ENCODE measurements around the gene LAD1. TPM values are rescaled to one million over a fixed set of nuclear protein-coding genes. Genes with fewer than 3 reads are reported as not detected.

LAD1 gene
- total RNA-seq, 4 donors from 2014 or later = 175 to 303 (median 218) TPM

DNA sequence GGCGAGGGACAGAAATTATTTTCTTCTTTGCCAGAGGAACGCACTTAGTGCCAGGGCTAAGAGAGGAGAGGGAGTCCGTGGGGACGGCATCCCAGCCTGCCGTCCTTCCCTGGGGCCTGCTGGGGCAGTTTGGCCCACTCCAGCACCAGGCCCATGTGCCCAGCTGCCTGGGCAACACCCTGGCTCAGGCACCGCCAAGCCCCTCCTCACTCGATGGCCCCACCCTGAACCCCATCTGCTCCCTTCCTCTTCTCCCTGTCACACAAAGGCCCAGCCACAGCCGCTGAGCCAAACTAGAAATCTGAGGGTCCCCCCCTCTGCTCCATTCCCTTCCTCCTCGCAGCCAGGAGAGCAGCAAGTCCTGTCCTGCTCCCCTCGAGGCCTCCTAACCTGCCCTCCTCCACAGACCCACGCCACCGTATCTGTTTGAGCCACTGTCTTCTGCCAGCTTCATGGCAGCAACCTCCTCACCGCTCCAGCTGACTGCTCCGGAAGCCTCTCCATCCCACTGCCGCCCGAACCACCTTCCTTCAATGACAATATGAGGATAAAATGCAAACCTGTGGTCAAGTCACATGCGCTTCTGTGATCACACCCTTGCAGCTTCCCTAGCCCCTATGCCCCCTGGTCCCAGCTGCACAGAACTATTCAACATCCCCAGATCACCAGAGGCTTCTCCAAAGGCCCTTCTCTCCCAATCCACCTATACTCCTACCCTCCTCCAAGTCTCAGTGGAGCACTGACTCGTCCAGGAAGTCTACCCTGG is 30.8 kb upstream of the LAD1 start:
- WGBS = 74% methylated on average over 18 of the region's 18 CpGs
- Histone ChIP-seq H3K9me3 (no peaks in the 10 kb centered on the region), H3K4me3 (no peak overlapping the region)

DNA sequence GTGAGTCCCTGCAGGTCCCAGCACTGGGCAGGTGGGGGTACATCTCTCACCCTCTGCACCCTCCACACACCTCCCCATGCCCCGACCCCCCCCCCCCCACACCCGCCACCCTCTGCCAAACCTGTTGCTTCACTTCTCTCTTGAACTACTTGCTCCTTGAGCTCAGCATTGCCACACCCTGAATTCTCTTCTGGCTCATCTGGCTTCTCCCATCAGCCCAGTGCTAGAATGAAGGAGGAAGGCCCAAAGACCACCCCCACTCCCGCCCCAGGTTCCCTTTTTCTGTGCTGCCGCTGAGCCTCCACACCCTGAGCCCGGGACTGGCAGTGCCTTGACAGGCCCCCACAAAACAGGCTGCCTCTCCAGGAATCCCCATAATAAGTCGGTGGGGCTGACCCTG is 28.8 kb upstream of the LAD1 start:
- TF ChIP-seq POLR2AphosphoS5 (IDR thresholded peaks at IDR 0.05) = no peak
- TF ChIP-seq EP300 (IDR thresholded peaks at IDR 0.05) = no peak
- no peak for TF ChIP-seq POLR2A (IDR thresholded peaks at IDR 0.05)
- TF ChIP-seq, protein P1, sequence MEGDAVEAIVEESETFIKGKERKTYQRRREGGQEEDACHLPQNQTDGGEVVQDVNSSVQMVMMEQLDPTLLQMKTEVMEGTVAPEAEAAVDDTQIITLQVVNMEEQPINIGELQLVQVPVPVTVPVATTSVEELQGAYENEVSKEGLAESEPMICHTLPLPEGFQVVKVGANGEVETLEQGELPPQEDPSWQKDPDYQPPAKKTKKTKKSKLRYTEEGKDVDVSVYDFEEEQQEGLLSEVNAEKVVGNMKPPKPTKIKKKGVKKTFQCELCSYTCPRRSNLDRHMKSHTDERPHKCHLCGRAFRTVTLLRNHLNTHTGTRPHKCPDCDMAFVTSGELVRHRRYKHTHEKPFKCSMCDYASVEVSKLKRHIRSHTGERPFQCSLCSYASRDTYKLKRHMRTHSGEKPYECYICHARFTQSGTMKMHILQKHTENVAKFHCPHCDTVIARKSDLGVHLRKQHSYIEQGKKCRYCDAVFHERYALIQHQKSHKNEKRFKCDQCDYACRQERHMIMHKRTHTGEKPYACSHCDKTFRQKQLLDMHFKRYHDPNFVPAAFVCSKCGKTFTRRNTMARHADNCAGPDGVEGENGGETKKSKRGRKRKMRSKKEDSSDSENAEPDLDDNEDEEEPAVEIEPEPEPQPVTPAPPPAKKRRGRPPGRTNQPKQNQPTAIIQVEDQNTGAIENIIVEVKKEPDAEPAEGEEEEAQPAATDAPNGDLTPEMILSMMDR (IDR thresholded peaks at IDR 0.05) = no peak
- Histone ChIP-seq H3K4me3 (no peak overlapping the region), H3K27me3 (peaks cover 3% of the 10 kb centered on the region), H3K36me3 (no peaks in the 10 kb centered on the region), H3K9me3 (no peaks in the 10 kb centered on the region), H3K4me1 (no peaks in the 10 kb centered on the region), H3K27ac (no peak overlapping the region)
- no peak for DNase-seq (ENCODE audit: low spot score in 2 of 2)
- WGBS = 66% methylated on average over 6 of the region's 6 CpGs

More for the DNA sequence above, 30.8 kb upstream of the LAD1 start:
- DNase-seq (ENCODE audit: low spot score in 2 of 2) = no peak
- peaks cover 3% of the 10 kb centered on the region for H3K27me3 ChIP-seq
- no peaks in the 10 kb centered on the region for H3K36me3 ChIP-seq
- TF ChIP-seq EP300 (IDR thresholded peaks at IDR 0.05) = no peak
- TF ChIP-seq POLR2AphosphoS5 (IDR thresholded peaks at IDR 0.05) = no peak
- TF ChIP-seq POLR2A (IDR thresholded peaks at IDR 0.05) = no peak
- TF ChIP-seq, protein P1 (IDR thresholded peaks at IDR 0.05) = no peak
- no peaks in the 10 kb centered on the region for H3K4me1 ChIP-seq
- no peak overlapping the region for H3K27ac ChIP-seq

DNA sequence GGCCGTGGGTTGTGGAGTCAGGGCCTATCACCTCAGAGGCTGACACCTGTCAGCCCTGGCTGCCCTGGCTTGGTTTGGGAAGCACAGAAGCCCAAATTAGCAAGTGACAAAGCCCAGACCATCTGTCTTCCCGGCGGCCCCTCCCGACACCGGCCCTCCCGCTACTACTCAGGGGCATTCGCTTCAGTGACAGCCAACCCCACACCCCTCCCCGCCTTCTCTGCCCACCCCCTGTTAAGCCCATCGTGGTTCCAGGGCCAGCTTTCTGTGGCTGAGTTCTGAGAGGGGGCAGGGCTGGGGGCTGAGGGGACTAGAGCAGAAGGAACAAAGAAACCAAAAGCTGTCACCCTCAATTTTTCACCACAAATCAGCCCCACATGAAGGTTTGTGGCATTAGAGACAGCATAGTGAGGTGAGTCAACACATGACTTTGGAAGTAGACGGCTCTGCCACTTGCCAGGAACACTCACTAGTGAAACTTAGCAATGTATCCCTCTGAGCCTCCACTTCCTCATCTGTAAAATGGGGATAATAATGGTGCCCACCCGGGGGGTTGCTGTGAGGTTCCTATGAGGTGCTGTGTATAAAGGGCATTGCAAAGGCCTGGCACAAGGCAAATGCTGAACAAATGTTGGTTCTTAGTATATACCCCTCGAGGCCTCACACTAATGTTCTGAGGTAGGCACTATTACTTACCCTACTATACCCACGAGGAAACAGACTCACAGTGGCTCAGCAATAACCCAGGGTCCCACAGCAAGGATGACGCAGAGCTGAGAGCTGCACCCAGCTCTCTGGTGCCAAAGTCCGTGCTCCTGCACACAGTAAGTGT is 27.6 kb upstream of the LAD1 start:
- no peaks in the 10 kb centered on the region for H3K36me3 ChIP-seq
- H3K4me3 ChIP-seq = no peak overlapping the region
- H3K27me3 ChIP-seq = peaks cover 3% of the 10 kb centered on the region
- no peaks in the 10 kb centered on the region for H3K4me1 ChIP-seq
- no peak for DNase-seq (ENCODE audit: low spot score in 2 of 2)
- H3K9me3 ChIP-seq = no peaks in the 10 kb centered on the region
- no peak overlapping the region for H3K27ac ChIP-seq
- TF ChIP-seq POLR2AphosphoS5 (IDR thresholded peaks at IDR 0.05) (no peak), POLR2A (IDR thresholded peaks at IDR 0.05) (no peak), EP300 (IDR thresholded peaks at IDR 0.05) (no peak)
- TF ChIP-seq, protein P1 (IDR thresholded peaks at IDR 0.05) = no peak
- 95% methylated on average over 6 of the region's 15 CpGs for WGBS

DNA sequence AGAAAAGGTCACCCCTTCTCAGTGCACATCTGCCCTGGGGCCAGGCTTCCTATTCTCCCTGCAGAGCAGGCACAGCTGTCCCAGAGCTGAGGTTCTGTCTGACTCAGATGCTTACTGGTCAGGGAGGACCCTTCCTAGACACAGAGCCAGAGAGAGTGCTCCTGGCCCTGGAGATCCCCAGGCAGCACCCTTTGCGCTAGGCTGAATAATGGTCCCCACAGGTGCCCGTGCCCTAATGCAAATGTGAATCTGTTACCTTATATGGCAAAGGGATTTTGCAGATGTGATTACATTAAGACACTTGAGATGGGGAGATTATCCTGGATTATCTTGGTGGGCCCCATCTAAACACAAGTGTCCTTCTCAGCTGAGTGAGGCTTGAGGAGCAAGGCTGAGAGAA is 25.0 kb upstream of the LAD1 start:
- DNase-seq (ENCODE audit: low spot score in 2 of 2) = no peak
- TF ChIP-seq POLR2AphosphoS5 (IDR thresholded peaks at IDR 0.05) = no peak
- TF ChIP-seq POLR2A (IDR thresholded peaks at IDR 0.05) = no peak
- TF ChIP-seq EP300 (IDR thresholded peaks at IDR 0.05) = no peak
- TF ChIP-seq, protein P1 (IDR thresholded peaks at IDR 0.05) = no peak
- WGBS = 94% methylated on average over 2 of the region's 2 CpGs
- Histone ChIP-seq H3K9me3 (no peaks in the 10 kb centered on the region), H3K4me1 (no peaks in the 10 kb centered on the region), H3K4me3 (no peak overlapping the region), H3K27me3 (no peaks in the 10 kb centered on the region), H3K36me3 (no peaks in the 10 kb centered on the region), H3K27ac (no peak overlapping the region)

DNA sequence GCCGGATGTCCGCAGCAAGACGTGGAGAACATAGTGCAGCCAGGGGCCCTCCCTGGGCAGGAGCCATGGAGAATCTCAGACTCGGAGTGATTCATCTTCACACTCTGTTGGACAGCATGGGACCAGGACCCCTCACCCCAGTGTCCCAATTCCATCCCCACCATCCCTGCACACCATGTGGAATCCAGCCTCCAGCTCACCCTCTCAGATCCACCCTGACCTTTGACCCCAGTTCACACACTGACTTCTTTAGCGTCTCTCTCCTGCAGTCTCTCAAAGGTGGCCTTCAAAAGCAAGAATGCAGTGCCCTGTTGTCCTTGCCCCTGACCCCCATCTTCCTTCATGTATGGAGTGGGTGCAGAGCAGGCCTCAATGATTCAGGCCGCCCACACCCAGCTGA is 24.5 kb upstream of the LAD1 start:
- no peaks in the 10 kb centered on the region for H3K27me3 ChIP-seq
- WGBS = 95% methylated on average over 6 of the region's 6 CpGs
- TF ChIP-seq EP300 (IDR thresholded peaks at IDR 0.05) (no peak), POLR2A (IDR thresholded peaks at IDR 0.05) (no peak), POLR2AphosphoS5 (IDR thresholded peaks at IDR 0.05) (no peak)
- TF ChIP-seq, protein P1 (IDR thresholded peaks at IDR 0.05) = no peak
- H3K27ac ChIP-seq = no peak overlapping the region
- DNase-seq (ENCODE audit: low spot score in 2 of 2) = no peak
- H3K9me3 ChIP-seq = no peaks in the 10 kb centered on the region
- no peaks in the 10 kb centered on the region for H3K36me3 ChIP-seq
- H3K4me1 ChIP-seq = no peaks in the 10 kb centered on the region
- H3K4me3 ChIP-seq = no peak overlapping the region

Data from suprapubic skin (tissue), 4 donors.